HepG2 (cell line): ENCODE measurements around the gene BTBD19. TPM values are rescaled to one million over a fixed set of nuclear protein-coding genes. Genes with fewer than 3 reads are reported as not detected.
A peak's percentile ranks its signal among the peaks of the same experiment; 100 is the strongest.

ENCODE experiments used
- NR3C1 ChIP-seq: sonication (generic); formaldehyde crosslinking; IDR thresholded peaks from 2 replicates; pipeline ENCODE4 v1.4.0; 2020; ENCODE audit warnings: missing genetic modification reagents
- SOX6 ChIP-seq, 2 experiments: fragments of 450-650 bp in 1 of 2; sonication (generic) in 1 of 2; formaldehyde crosslinking in 1 of 2; IDR thresholded peaks; 2 replicates each; pipeline versions ENCODE4 v1.4.0 to v1.6.1; 2017 to 2020; ENCODE audit warnings: antibody characterized with exemption in 1 of 2, mild to moderate bottlenecking in 1 of 2, missing genetic modification reagents in 1 of 2
- UBTF ChIP-seq: sonication (generic); formaldehyde crosslinking; IDR thresholded peaks from 2 replicates; pipeline ENCODE4 v1.4.0; 2020; ENCODE audit warnings: mild to moderate bottlenecking, missing genetic modification reagents
- ZMAT3 ChIP-seq: sonication (generic); formaldehyde crosslinking; conservative IDR thresholded peaks from 2 replicates; pipeline ENCODE4 v1.7.0; 2021; ENCODE audit warnings: missing genetic modification reagents
- ZNF280D ChIP-seq: sonication (generic); formaldehyde crosslinking; IDR thresholded peaks from 2 replicates; pipeline ENCODE4 v1.5.1; 2020; ENCODE audit warnings: mild to moderate bottlenecking, missing genetic modification reagents
- ZNF350 ChIP-seq: sonication (generic); formaldehyde crosslinking; IDR thresholded peaks from 2 replicates; pipeline ENCODE4 v1.4.0; 2020; ENCODE audit warnings: mild to moderate bottlenecking, low read depth, missing genetic modification reagents, borderline replicate concordance
- ZNF674 ChIP-seq: sonication (generic); formaldehyde crosslinking; IDR thresholded peaks from 2 replicates; pipeline ENCODE4 v1.5.0; 2020; ENCODE audit warnings: low read depth, mild to moderate bottlenecking, missing genetic modification reagents
- polyA plus RNA-seq, 8 experiments: library from polyadenylated mRNA; depleted of rRNA in 3 of 8; stranded (reverse) in 7 of 8; unstranded in 1 of 8; fragments of >200 nt; fragmentation: Illumina TruSeq in 4 of 8; extraction: Trizol in 4 of 8; gene quantifications; 2 replicates each; pipeline versions ENCODE4 v1.2.1 to v1.2.3, GENCODE V29; 2011 to 2016; ENCODE audit warnings: low read depth in 4 of 8, missing spikeins in 1 of 8, mixed read lengths in 1 of 8; ENCODE audit not compliant: insufficient read depth in 1 of 8
- total RNA-seq, 5 experiments: library from RNA; depleted of rRNA; stranded (reverse); fragments of >200 nt; fragmentation: Illumina TruSeq; extraction: Trizol; gene quantifications; 2 replicates each; pipeline ENCODE4 v1.2.3, GENCODE V29; 2016; ENCODE audit warnings: low read depth in 1 of 5
- TF ChIP-seq, protein P1 (sequence below): IDR thresholded peaks from 2 replicates; pipeline ENCODE4 v1.6.1; 2012; ENCODE audit warnings: low read depth, low read length, improper control_type of control experiment
- TF ChIP-seq, protein P2 (sequence below): sonication (generic); formaldehyde crosslinking; IDR thresholded peaks from 2 replicates; pipeline ENCODE4 v1.9.0; 2021; ENCODE audit warnings: missing genetic modification reagents, borderline replicate concordance
- TF ChIP-seq, protein P3 (sequence below): sonication (generic); formaldehyde crosslinking; conservative IDR thresholded peaks from 2 replicates; pipeline ENCODE4 v1.5.0; 2020; ENCODE audit warnings: missing genetic modification reagents
- TF ChIP-seq, protein P4 (sequence below), 2 experiments: fragments of 450-650 bp in 1 of 2; sonication (generic) in 1 of 2; formaldehyde crosslinking; IDR thresholded peaks; 2 replicates each; pipeline versions ENCODE4 v1.5.0 to v1.8.0; 2020 to 2022; ENCODE audit warnings: mild to moderate bottlenecking in 1 of 2, missing genetic modification reagents in 1 of 2
- TF ChIP-seq, protein P5 (sequence below): sonication (generic); formaldehyde crosslinking; IDR thresholded peaks from 2 replicates; pipeline ENCODE4 v1.8.0; 2023; ENCODE audit warnings: mild to moderate bottlenecking, missing genetic modification reagents

The BTBD19 gene
- total and polyA plus RNA-seq, 2 of the 13 experiments (the other 11 are each of a cell fraction or from before 2014, with no cell fraction given): 2.7 to 6.7 TPM

DNA sequence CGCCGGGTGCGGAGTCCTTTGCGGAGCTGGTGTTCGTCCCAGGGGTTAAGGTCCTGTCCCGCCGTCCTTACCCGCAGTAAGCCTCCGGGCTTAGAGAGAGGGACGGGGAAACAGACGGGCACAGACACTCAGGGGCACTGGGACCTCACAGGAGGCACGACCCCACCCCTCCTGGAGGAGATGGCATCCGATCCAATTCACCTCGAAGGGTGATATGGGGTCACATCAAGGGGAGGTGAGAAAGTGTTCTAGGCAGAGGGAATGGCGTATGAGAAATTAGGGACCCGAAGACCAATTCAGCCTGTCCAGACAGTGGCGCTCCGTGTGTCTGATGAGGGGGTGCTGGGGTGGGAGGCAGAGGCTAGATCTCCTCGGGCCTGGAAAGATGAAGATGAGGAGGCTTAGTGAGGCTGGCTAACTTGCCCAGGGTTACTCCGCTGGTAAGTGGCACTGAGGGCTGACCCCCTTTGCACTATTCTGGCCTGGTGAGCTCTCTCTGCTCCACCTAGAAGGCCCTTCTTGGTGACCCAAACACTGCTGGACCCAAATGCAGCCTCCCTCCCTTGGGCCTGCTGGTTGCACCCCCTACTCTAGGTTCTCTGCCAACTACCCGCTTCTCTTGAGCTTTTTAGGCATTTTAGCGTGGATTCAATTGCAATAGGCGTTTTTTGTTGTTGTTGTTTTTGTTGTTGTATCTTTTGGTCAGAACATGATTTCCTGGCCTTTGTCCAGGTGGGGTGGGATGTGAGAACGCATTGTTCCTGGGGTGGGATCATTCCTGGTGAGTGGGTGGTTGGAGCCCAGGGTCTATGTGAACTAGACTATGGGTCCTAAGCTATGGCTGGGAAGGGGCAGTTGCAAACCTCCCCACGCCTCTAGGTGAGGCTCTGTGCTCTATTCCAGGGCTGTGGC, 12.3 kb downstream of the BTBD19 start (continued):
- TF ChIP-seq SOX6 (IDR thresholded peaks at IDR 0.05) (no peak), SOX6 (CRISPR knock-in tag; IDR thresholded peaks at IDR 0.05) (no peak), UBTF (CRISPR knock-in tag) (peak; percentile 28; the same call in 1 of the 2 replicates), ZMAT3 (0 out of 2 replicates have a peak, but pooled peaks have one; percentile 0), ZNF280D (CRISPR knock-in tag) (no peak), ZNF350 (CRISPR knock-in tag) (peak; percentile 11; the same call in 1 of the 2 replicates), NR3C1 (CRISPR knock-in tag) (no peak), ZNF674 (CRISPR knock-in tag) (no peak)
- TF ChIP-seq, protein P1, sequence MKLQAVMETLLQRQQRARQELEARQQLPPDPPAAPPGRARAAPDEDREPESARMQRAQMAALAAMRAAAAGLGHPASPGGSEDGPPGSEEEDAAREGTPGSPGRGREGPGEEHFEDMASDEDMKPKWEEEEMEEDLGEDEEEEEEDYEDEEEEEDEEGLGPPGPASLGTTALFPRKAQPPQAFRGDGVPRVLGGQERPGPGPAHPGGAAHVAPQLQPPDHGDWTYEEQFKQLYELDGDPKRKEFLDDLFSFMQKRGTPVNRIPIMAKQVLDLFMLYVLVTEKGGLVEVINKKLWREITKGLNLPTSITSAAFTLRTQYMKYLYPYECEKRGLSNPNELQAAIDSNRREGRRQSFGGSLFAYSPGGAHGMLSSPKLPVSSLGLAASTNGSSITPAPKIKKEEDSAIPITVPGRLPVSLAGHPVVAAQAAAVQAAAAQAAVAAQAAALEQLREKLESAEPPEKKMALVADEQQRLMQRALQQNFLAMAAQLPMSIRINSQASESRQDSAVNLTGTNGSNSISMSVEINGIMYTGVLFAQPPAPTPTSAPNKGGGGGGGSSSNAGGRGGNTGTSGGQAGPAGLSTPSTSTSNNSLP: no peak
- TF ChIP-seq, protein P2, sequence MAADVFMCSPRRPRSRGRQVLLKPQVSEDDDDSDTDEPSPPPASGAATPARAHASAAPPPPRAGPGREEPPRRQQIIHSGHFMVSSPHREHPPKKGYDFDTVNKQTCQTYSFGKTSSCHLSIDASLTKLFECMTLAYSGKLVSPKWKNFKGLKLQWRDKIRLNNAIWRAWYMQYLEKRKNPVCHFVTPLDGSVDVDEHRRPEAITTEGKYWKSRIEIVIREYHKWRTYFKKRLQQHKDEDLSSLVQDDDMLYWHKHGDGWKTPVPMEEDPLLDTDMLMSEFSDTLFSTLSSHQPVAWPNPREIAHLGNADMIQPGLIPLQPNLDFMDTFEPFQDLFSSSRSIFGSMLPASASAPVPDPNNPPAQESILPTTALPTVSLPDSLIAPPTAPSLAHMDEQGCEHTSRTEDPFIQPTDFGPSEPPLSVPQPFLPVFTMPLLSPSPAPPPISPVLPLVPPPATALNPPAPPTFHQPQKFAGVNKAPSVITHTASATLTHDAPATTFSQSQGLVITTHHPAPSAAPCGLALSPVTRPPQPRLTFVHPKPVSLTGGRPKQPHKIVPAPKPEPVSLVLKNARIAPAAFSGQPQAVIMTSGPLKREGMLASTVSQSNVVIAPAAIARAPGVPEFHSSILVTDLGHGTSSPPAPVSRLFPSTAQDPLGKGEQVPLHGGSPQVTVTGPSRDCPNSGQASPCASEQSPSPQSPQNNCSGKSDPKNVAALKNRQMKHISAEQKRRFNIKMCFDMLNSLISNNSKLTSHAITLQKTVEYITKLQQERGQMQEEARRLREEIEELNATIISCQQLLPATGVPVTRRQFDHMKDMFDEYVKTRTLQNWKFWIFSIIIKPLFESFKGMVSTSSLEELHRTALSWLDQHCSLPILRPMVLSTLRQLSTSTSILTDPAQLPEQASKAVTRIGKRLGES (CRISPR knock-in tag): no peak
- TF ChIP-seq, protein P3, sequence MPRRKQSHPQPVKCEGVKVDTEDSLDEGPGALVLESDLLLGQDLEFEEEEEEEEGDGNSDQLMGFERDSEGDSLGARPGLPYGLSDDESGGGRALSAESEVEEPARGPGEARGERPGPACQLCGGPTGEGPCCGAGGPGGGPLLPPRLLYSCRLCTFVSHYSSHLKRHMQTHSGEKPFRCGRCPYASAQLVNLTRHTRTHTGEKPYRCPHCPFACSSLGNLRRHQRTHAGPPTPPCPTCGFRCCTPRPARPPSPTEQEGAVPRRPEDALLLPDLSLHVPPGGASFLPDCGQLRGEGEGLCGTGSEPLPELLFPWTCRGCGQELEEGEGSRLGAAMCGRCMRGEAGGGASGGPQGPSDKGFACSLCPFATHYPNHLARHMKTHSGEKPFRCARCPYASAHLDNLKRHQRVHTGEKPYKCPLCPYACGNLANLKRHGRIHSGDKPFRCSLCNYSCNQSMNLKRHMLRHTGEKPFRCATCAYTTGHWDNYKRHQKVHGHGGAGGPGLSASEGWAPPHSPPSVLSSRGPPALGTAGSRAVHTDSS (CRISPR knock-in tag): no peak
- TF ChIP-seq, protein P4, sequence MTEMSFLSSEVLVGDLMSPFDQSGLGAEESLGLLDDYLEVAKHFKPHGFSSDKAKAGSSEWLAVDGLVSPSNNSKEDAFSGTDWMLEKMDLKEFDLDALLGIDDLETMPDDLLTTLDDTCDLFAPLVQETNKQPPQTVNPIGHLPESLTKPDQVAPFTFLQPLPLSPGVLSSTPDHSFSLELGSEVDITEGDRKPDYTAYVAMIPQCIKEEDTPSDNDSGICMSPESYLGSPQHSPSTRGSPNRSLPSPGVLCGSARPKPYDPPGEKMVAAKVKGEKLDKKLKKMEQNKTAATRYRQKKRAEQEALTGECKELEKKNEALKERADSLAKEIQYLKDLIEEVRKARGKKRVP (CRISPR knock-in tag; IDR thresholded peaks at IDR 0.05): no peak
- TF ChIP-seq, protein P5, sequence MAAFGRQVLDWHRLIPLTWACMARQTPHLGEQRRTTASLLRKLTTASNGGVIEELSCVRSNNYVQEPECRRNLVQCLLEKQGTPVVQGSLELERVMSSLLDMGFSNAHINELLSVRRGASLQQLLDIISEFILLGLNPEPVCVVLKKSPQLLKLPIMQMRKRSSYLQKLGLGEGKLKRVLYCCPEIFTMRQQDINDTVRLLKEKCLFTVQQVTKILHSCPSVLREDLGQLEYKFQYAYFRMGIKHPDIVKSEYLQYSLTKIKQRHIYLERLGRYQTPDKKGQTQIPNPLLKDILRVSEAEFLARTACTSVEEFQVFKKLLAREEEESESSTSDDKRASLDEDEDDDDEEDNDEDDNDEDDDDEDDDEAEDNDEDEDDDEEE (CRISPR knock-in tag): no peak
